Neural crest cell (in vitro differentiated cells): ENCODE results near the gene EXOC3. TPM values are rescaled to one million over a fixed set of nuclear protein-coding genes. Genes with fewer than 3 reads are reported as not detected.
"Not testable (repeated sequence)": the region's sequence is repeated elsewhere in the genome, so short reads cannot be mapped to it uniquely, and the experiment has no call there.

Source experiments
- DNase-seq: peaks from one replicate; pipeline ENCODE4 v3.0.0; 2021; ENCODE audit warnings: low read depth, mixed read lengths, low spot score
- H3K27ac Mint-ChIP-seq: one replicate; pipeline ENCODE4 v1.8.0; 2021; ENCODE audit warnings: mild to moderate bottlenecking, mixed read lengths; ENCODE audit not compliant: unreplicated experiment
- H3K27me3 Mint-ChIP-seq: 2 replicates; pipeline ENCODE4 v1.8.0; 2021; ENCODE audit warnings: low read depth, mild to moderate bottlenecking, mixed read lengths
- H3K36me3 Mint-ChIP-seq: 2 replicates; pipeline ENCODE4 v1.8.0; 2021; ENCODE audit warnings: low read depth, mild to moderate bottlenecking, mixed read lengths
- H3K4me1 Mint-ChIP-seq: 2 replicates; pipeline ENCODE4 v1.8.0; 2021; ENCODE audit warnings: mixed read lengths
- H3K4me3 Mint-ChIP-seq: one replicate; pipeline ENCODE4 v1.8.0; 2021; ENCODE audit warnings: mild to moderate bottlenecking, mixed read lengths
- H3K9me3 Mint-ChIP-seq: 2 replicates; pipeline ENCODE4 v1.8.0; 2021; ENCODE audit warnings: mixed read lengths
- total RNA-seq: library from RNA; stranded (reverse); gene quantifications from 2 replicates; pipeline ENCODE4 v1.2.1, GENCODE V29; 2021
- TF ChIP-seq, protein P1 (sequence below): fragments of 200-600 bp; sonication (generic); conservative IDR thresholded peaks from 2 replicates; pipeline ENCODE4 v1.5.0; 2021; ENCODE audit warnings: antibody characterized with exemption, mild to moderate bottlenecking

The EXOC3 gene
- total RNA-seq, 1 donor from 2014 or later, result 61.3 TPM

DNA sequence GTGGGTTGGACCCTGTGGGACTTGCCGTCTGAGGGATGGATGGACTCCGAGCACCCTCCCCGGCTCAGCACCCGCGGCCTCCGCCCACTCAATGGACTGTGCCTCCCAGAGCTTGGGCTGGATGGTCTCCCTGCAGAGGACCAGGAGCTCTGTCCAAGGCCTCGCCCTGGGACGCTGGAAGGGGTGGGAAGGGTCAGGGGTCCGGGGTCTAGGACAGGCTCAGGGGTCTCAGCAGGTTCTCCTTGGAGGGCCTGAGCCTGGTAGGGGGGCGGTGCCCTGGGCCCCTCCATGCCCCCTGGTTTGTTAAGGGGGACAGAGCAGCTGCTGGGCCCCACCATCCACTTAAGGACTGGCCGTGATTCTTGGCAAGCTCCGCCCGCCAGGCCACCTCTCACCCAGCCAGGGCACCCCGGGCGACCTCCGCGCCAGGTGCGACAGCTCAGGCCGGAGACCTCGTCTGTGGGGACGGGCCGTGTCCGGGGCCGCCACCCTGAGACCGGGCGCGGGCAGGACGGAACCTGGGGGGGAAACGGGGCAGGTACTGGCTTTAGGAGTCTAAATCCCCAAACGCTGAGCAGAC is 29.2 kb downstream of the EXOC3 start:
- no peak overlapping the region for H3K27ac Mint-ChIP-seq
- peaks cover 7% of the 10 kb centered on the region for H3K4me1 Mint-ChIP-seq
- TF ChIP-seq, protein P1, sequence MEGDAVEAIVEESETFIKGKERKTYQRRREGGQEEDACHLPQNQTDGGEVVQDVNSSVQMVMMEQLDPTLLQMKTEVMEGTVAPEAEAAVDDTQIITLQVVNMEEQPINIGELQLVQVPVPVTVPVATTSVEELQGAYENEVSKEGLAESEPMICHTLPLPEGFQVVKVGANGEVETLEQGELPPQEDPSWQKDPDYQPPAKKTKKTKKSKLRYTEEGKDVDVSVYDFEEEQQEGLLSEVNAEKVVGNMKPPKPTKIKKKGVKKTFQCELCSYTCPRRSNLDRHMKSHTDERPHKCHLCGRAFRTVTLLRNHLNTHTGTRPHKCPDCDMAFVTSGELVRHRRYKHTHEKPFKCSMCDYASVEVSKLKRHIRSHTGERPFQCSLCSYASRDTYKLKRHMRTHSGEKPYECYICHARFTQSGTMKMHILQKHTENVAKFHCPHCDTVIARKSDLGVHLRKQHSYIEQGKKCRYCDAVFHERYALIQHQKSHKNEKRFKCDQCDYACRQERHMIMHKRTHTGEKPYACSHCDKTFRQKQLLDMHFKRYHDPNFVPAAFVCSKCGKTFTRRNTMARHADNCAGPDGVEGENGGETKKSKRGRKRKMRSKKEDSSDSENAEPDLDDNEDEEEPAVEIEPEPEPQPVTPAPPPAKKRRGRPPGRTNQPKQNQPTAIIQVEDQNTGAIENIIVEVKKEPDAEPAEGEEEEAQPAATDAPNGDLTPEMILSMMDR, result no peak
- peak overlapping the region; percentile 84 for H3K4me3 Mint-ChIP-seq
- no peaks in the 10 kb centered on the region for H3K9me3 Mint-ChIP-seq
- H3K27me3 Mint-ChIP-seq, result peaks cover 27% of the 10 kb centered on the region
- DNase-seq, result no peak
- H3K36me3 Mint-ChIP-seq, result no peaks in the 10 kb centered on the region

- TF ChIP-seq, protein P1, result no peak
- Mint-ChIP-seq H3K9me3 (no peaks in the 10 kb centered on the region), H3K27ac (no peak overlapping the region), H3K4me1 (peaks cover 7% of the 10 kb centered on the region), H3K4me3 (no peak overlapping the region), H3K36me3 (no peaks in the 10 kb centered on the region), H3K27me3 (peaks cover 31% of the 10 kb centered on the region)
- peak; percentile 78 for DNase-seq
Observed at GRCh38 chr5:472656-473550, 29.9 kb downstream of the EXOC3 start.

DNA sequence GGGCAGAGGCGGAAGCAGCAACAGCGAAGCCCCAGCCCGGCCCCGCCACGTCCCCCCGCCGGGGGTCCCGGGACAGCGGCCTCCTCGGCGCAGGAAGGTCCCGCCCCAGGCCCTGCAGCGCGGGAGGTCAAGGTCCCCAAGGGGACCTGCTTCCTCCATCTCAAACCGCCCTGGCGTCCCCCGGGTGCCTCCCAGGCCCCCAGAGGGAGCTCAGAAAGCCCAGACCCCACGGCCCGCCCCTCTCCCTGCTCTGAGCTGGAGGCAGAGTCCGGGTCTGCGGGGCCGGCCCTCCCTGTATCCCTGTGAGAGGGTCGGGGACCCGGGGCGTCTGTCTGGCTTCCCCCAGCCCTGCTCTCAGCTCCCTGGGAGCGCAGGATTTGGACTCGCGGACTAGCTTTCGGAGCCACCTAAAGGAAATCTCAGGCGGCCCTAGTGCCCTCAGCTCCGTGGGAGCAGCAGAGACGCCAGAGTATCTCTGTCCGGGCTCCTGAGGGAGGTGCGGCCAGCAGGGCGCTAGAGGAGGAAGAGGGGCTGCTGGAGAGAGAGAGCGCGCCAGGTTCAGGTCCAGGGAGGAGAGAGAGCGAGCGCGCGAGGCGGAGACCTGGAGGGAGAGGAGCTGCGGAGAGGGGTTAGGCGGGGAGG is 30.7 kb downstream of the EXOC3 start:
- H3K36me3 Mint-ChIP-seq, result no peaks in the 10 kb centered on the region
- H3K27ac Mint-ChIP-seq, result no peak overlapping the region
- peaks cover 7% of the 10 kb centered on the region for H3K4me1 Mint-ChIP-seq
- peak overlapping the region; percentile 87 for H3K4me3 Mint-ChIP-seq
- H3K27me3 Mint-ChIP-seq, result peaks cover 31% of the 10 kb centered on the region
- H3K9me3 Mint-ChIP-seq, result no peaks in the 10 kb centered on the region
- DNase-seq, result no peak
- TF ChIP-seq, protein P1, result no peak

- H3K27ac Mint-ChIP-seq, H3K36me3 Mint-ChIP-seq, H3K9me3 Mint-ChIP-seq, H3K4me1 Mint-ChIP-seq, DNase-seq: not testable (repeated sequence)
- Mint-ChIP-seq H3K4me3 (peak overlapping the region; percentile 87), H3K27me3 (peaks cover 31% of the 10 kb centered on the region)
Observed at GRCh38 chr5:474232-474839, 31.4 kb downstream of the EXOC3 start.

- DNase-seq, result no peak
- TF ChIP-seq, protein P1, result no peak
- peaks cover 31% of the 10 kb centered on the region for H3K27me3 Mint-ChIP-seq
- no peaks in the 10 kb centered on the region for H3K36me3 Mint-ChIP-seq
- H3K9me3 Mint-ChIP-seq, result no peaks in the 10 kb centered on the region
- H3K27ac Mint-ChIP-seq, result no peak overlapping the region
- H3K4me3 Mint-ChIP-seq, result peak overlapping the region; percentile 77
- H3K4me1 Mint-ChIP-seq, result peaks cover 7% of the 10 kb centered on the region
Observed at GRCh38 chr5:474840-475661, 32.1 kb downstream of the EXOC3 start.
